ENCODE results near the gene FAM153A. TPM values are rescaled to one million over a fixed set of nuclear protein-coding genes. Genes with fewer than 3 reads are reported as not detected.
"Not testable (repeated sequence)": the region's sequence is repeated elsewhere in the genome, so short reads cannot be mapped to it uniquely, and the experiment has no call there.

FAM153A gene
- total RNA-seq, 1 experiment from 2014 or later = not detected

GRCh38 chr5:177791649-177792048 is 8.9 kb upstream of the FAM153A start:
- not testable (repeated sequence) for DNase-seq; H3K36me3 ChIP-seq (replicated peaks; ENCODE audit: control insufficient read depth, insufficient read depth, low read length); H3K27me3 ChIP-seq (ENCODE audit: control insufficient read depth, insufficient read depth, low read length); H3K4me3 ChIP-seq (ENCODE audit: insufficient read depth, low read depth, low read length)

- H3K4me3 ChIP-seq (ENCODE audit: insufficient read depth, low read depth, low read length); H3K27me3 ChIP-seq (ENCODE audit: control insufficient read depth, insufficient read depth, low read length); DNase-seq; H3K36me3 ChIP-seq (replicated peaks; ENCODE audit: control insufficient read depth, insufficient read depth, low read length): not testable (repeated sequence)
These were observed 530 bp downstream of the FAM153A start for GRCh38 chr5:177782169-177782568.

- not testable (repeated sequence) for H3K4me3 ChIP-seq (ENCODE audit: insufficient read depth, low read depth, low read length); DNase-seq; H3K27me3 ChIP-seq (ENCODE audit: control insufficient read depth, insufficient read depth, low read length); H3K36me3 ChIP-seq (replicated peaks; ENCODE audit: control insufficient read depth, insufficient read depth, low read length)
These were observed 11.5 kb downstream of the FAM153A start for GRCh38 chr5:177771206-177771605.

- DNase-seq; H3K27me3 ChIP-seq (ENCODE audit: control insufficient read depth, insufficient read depth, low read length); H3K4me3 ChIP-seq (ENCODE audit: insufficient read depth, low read depth, low read length); H3K36me3 ChIP-seq (replicated peaks; ENCODE audit: control insufficient read depth, insufficient read depth, low read length): not testable (repeated sequence)
These were observed 12.1 kb downstream of the FAM153A start for GRCh38 chr5:177770646-177771045.

GRCh38 chr5:177763737-177764508 is 18.8 kb downstream of the FAM153A start:
- not testable (repeated sequence) for H3K36me3 ChIP-seq (replicated peaks; ENCODE audit: control insufficient read depth, insufficient read depth, low read length); H3K4me3 ChIP-seq (ENCODE audit: insufficient read depth, low read depth, low read length); DNase-seq; H3K27me3 ChIP-seq (ENCODE audit: control insufficient read depth, insufficient read depth, low read length)

GRCh38 chr5:177760954-177761353 is 21.7 kb downstream of the FAM153A start:
- H3K4me3 ChIP-seq (ENCODE audit: insufficient read depth, low read depth, low read length); H3K36me3 ChIP-seq (replicated peaks; ENCODE audit: control insufficient read depth, insufficient read depth, low read length); DNase-seq; H3K27me3 ChIP-seq (ENCODE audit: control insufficient read depth, insufficient read depth, low read length): not testable (repeated sequence)

- not testable (repeated sequence) for H3K27me3 ChIP-seq (ENCODE audit: control insufficient read depth, insufficient read depth, low read length); H3K4me3 ChIP-seq (ENCODE audit: insufficient read depth, low read depth, low read length); DNase-seq; H3K36me3 ChIP-seq (replicated peaks; ENCODE audit: control insufficient read depth, insufficient read depth, low read length)
These were observed 35.3 kb downstream of the FAM153A start for GRCh38 chr5:177747354-177747753.

- H3K27me3 ChIP-seq (ENCODE audit: control insufficient read depth, insufficient read depth, low read length); H3K4me3 ChIP-seq (ENCODE audit: insufficient read depth, low read depth, low read length); DNase-seq; H3K36me3 ChIP-seq (replicated peaks; ENCODE audit: control insufficient read depth, insufficient read depth, low read length): not testable (repeated sequence)
These were observed 57.8 kb downstream of the FAM153A start for GRCh38 chr5:177724858-177725257.

- not testable (repeated sequence) for H3K4me3 ChIP-seq (ENCODE audit: insufficient read depth, low read depth, low read length); H3K27me3 ChIP-seq (ENCODE audit: control insufficient read depth, insufficient read depth, low read length)
These were observed 58.7 kb downstream of the FAM153A start for GRCh38 chr5:177723831-177724485.

GRCh38 chr5:177722829-177723228 is 59.9 kb downstream of the FAM153A start:
- not testable (repeated sequence) for H3K27me3 ChIP-seq (ENCODE audit: control insufficient read depth, insufficient read depth, low read length); H3K4me3 ChIP-seq (ENCODE audit: insufficient read depth, low read depth, low read length); DNase-seq; H3K36me3 ChIP-seq (replicated peaks; ENCODE audit: control insufficient read depth, insufficient read depth, low read length)

More at GRCh38 chr5:177723831-177724485, 58.7 kb downstream of the FAM153A start:
- DNase-seq; H3K36me3 ChIP-seq (replicated peaks; ENCODE audit: control insufficient read depth, insufficient read depth, low read length): not testable (repeated sequence)

- H3K27me3 ChIP-seq (ENCODE audit: control insufficient read depth, insufficient read depth, low read length); H3K36me3 ChIP-seq (replicated peaks; ENCODE audit: control insufficient read depth, insufficient read depth, low read length); H3K4me3 ChIP-seq (ENCODE audit: insufficient read depth, low read depth, low read length); DNase-seq: not testable (repeated sequence)
These were observed 62.7 kb downstream of the FAM153A start for GRCh38 chr5:177719989-177720388.

- H3K36me3 ChIP-seq (replicated peaks; ENCODE audit: control insufficient read depth, insufficient read depth, low read length); H3K4me3 ChIP-seq (ENCODE audit: insufficient read depth, low read depth, low read length); H3K27me3 ChIP-seq (ENCODE audit: control insufficient read depth, insufficient read depth, low read length); DNase-seq: not testable (repeated sequence)
These were observed 67.3 kb downstream of the FAM153A start for GRCh38 chr5:177715423-177715822.

- DNase-seq; H3K27me3 ChIP-seq (ENCODE audit: control insufficient read depth, insufficient read depth, low read length); H3K4me3 ChIP-seq (ENCODE audit: insufficient read depth, low read depth, low read length); H3K36me3 ChIP-seq (replicated peaks; ENCODE audit: control insufficient read depth, insufficient read depth, low read length): not testable (repeated sequence)
These were observed 86.6 kb downstream of the FAM153A start for GRCh38 chr5:177696100-177696499.

GRCh38 chr5:177695356-177695930 is 87.3 kb downstream of the FAM153A start:
- not testable (repeated sequence) for H3K4me3 ChIP-seq (ENCODE audit: insufficient read depth, low read depth, low read length); H3K36me3 ChIP-seq (replicated peaks; ENCODE audit: control insufficient read depth, insufficient read depth, low read length); DNase-seq; H3K27me3 ChIP-seq (ENCODE audit: control insufficient read depth, insufficient read depth, low read length)

- H3K27me3 ChIP-seq (ENCODE audit: control insufficient read depth, insufficient read depth, low read length); DNase-seq; H3K4me3 ChIP-seq (ENCODE audit: insufficient read depth, low read depth, low read length); H3K36me3 ChIP-seq (replicated peaks; ENCODE audit: control insufficient read depth, insufficient read depth, low read length): not testable (repeated sequence)
These were observed 88.2 kb downstream of the FAM153A start for GRCh38 chr5:177694518-177694835.

Data from H7 (cell line).